ENCODE results near the gene DHTKD1.
"Not testable (repeated sequence)": the region's sequence is repeated elsewhere in the genome, so short reads cannot be mapped to it uniquely, and the experiment has no call there.

DNA sequence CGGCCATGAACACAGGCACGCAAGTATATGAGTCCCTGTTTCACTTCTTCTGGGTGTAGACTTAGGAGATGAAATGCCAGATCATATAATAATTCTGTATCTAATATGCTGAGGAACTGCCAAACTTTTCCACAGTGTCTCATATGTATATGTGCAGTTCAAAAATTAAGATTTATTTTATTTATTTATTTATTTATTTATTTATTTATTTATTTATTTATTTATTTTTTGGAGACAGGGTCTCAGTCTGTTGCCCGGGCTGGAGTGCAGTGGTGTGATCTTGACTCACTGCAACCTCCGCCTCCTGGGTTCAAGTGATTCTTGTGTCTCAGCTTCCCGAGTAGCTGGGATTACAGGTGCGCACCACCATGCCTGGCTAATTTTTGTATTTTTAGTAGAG, 102.8 kb downstream of the DHTKD1 start:
- TF ChIP-seq CTCF, POLR2A (IDR thresholded peaks at IDR 0.05): not testable (repeated sequence)
